GM12878 (cell line): ENCODE measurements around the gene ZMIZ2.

Source experiments
- BACH1 ChIP-seq: fragments of 450-650 bp; IDR thresholded peaks from 2 replicates; pipeline ENCODE4 v1.6.1; 2017; ENCODE audit warnings: mild to moderate bottlenecking, borderline replicate concordance
- HCFC1 ChIP-seq: fragments of 150-350 bp; IDR thresholded peaks from 2 replicates; pipeline ENCODE4 v1.6.1; 2014; ENCODE audit warnings: low read length
- HDAC2 ChIP-seq: fragments of 200-600 bp; sonication (generic); IDR thresholded peaks from 2 replicates; pipeline ENCODE4 v1.6.1; 2017
- JUND ChIP-seq: IDR thresholded peaks from 2 replicates; pipeline ENCODE4 v1.6.1; 2012; ENCODE audit warnings: low read depth, mild to moderate bottlenecking, low read length, improper control_type of control experiment, moderate library complexity
- NRF1 ChIP-seq: conservative IDR thresholded peaks from 2 replicates; pipeline ENCODE4 v1.6.1; 2011; ENCODE audit warnings: mild to moderate bottlenecking, low read depth, low read length, improper control_type of control experiment
- POLR2AphosphoS5 ChIP-seq: IDR thresholded peaks from 2 replicates; pipeline ENCODE4 v1.6.1; 2011; ENCODE audit warnings: mild to moderate bottlenecking, low read length, inconsistent platforms
- SMARCA5 ChIP-seq: fragments of 450-650 bp; IDR thresholded peaks from 2 replicates; pipeline ENCODE4 v1.6.1; 2017; ENCODE audit warnings: mild to moderate bottlenecking
- TF ChIP-seq, protein P1 (sequence below): IDR thresholded peaks from 2 replicates; pipeline ENCODE4 v1.6.1; 2011; ENCODE audit warnings: low read depth, mild to moderate bottlenecking, low read length, moderate library complexity, borderline replicate concordance; ENCODE audit errors: extremely low read depth
- TF ChIP-seq, protein P2 (sequence below), 3 experiments: IDR thresholded peaks in 2 of 3; conservative IDR thresholded peaks in 1 of 3; 2 replicates each; pipeline ENCODE4 v1.5.1; 2011; ENCODE audit warnings: low read depth in 3 of 3, low read length in 3 of 3, mild to moderate bottlenecking in 3 of 3, control low read depth in 2 of 3, moderate library complexity in 2 of 3, inconsistent platforms in 1 of 3, mixed read lengths in 1 of 3; ENCODE audit not compliant: control insufficient read depth in 2 of 3, insufficient read depth in 1 of 3; ENCODE audit errors: extremely low read depth in 1 of 3
- TF ChIP-seq, protein P3 (sequence below): IDR thresholded peaks from 2 replicates; pipeline ENCODE4 v1.6.1; 2012; ENCODE audit warnings: low read depth, low read length, improper control_type of control experiment
- TF ChIP-seq, protein P4 (sequence below): IDR thresholded peaks from 2 replicates; pipeline ENCODE4 v1.6.1; 2012; ENCODE audit warnings: mild to moderate bottlenecking, low read depth, low read length

DNA sequence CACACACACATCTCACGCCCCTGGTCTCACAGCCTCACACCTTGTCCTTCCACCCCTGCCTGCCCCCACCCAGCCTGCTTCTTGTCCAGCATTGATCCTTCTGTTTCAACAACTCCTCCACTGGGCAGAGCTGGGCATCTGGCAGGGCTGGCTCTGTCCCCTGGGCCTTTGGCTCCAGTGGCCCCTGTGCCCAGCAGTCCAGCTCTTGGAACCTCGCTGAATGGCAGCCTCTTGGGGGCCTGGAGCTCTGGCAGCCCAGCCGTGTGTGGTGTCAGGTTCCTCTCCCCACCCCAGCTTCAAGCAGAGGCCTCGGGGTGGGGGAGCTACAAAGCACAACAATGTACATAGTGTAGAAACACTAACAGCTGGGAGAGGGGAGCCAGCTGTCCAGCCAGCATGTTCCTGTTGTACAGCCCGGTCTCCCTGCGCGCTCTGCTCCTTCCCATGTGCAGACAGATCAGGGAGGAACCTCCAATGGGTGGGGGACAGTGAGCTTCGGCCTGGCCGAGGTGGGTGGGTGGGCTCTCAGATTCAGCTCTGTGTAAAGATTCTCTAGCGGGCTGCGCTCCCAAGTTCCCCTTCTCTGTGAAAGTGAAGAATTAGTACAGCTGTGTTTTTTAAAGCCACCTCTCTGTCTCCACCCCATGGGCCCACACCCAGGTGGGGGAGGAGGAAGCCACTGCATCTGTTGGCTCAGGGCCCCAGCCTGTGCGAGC lies 19.4 kb downstream of the ZMIZ2 start:
- TF ChIP-seq, protein P1, sequence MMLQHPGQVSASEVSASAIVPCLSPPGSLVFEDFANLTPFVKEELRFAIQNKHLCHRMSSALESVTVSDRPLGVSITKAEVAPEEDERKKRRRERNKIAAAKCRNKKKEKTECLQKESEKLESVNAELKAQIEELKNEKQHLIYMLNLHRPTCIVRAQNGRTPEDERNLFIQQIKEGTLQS: no peak
- no peak for TF ChIP-seq BACH1
- no peak for TF ChIP-seq HDAC2
- TF ChIP-seq, protein P2, sequence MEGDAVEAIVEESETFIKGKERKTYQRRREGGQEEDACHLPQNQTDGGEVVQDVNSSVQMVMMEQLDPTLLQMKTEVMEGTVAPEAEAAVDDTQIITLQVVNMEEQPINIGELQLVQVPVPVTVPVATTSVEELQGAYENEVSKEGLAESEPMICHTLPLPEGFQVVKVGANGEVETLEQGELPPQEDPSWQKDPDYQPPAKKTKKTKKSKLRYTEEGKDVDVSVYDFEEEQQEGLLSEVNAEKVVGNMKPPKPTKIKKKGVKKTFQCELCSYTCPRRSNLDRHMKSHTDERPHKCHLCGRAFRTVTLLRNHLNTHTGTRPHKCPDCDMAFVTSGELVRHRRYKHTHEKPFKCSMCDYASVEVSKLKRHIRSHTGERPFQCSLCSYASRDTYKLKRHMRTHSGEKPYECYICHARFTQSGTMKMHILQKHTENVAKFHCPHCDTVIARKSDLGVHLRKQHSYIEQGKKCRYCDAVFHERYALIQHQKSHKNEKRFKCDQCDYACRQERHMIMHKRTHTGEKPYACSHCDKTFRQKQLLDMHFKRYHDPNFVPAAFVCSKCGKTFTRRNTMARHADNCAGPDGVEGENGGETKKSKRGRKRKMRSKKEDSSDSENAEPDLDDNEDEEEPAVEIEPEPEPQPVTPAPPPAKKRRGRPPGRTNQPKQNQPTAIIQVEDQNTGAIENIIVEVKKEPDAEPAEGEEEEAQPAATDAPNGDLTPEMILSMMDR (IDR thresholded peaks at IDR 0.05 in 2 of 3, conservative IDR thresholded peaks at IDR 0.05 in 1 of 3; ENCODE audit: control insufficient read depth in 2 of 3, extremely low read depth in 1 of 3, insufficient read depth in 1 of 3, low read depth in 3 of 3, low read length in 3 of 3): no peak
- TF ChIP-seq POLR2AphosphoS5: no peak
- no peak for TF ChIP-seq JUND
- no peak for TF ChIP-seq HCFC1
- no peak for TF ChIP-seq NRF1
- TF ChIP-seq, protein P3, sequence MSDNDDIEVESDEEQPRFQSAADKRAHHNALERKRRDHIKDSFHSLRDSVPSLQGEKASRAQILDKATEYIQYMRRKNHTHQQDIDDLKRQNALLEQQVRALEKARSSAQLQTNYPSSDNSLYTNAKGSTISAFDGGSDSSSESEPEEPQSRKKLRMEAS: no peak
- TF ChIP-seq, protein P4, sequence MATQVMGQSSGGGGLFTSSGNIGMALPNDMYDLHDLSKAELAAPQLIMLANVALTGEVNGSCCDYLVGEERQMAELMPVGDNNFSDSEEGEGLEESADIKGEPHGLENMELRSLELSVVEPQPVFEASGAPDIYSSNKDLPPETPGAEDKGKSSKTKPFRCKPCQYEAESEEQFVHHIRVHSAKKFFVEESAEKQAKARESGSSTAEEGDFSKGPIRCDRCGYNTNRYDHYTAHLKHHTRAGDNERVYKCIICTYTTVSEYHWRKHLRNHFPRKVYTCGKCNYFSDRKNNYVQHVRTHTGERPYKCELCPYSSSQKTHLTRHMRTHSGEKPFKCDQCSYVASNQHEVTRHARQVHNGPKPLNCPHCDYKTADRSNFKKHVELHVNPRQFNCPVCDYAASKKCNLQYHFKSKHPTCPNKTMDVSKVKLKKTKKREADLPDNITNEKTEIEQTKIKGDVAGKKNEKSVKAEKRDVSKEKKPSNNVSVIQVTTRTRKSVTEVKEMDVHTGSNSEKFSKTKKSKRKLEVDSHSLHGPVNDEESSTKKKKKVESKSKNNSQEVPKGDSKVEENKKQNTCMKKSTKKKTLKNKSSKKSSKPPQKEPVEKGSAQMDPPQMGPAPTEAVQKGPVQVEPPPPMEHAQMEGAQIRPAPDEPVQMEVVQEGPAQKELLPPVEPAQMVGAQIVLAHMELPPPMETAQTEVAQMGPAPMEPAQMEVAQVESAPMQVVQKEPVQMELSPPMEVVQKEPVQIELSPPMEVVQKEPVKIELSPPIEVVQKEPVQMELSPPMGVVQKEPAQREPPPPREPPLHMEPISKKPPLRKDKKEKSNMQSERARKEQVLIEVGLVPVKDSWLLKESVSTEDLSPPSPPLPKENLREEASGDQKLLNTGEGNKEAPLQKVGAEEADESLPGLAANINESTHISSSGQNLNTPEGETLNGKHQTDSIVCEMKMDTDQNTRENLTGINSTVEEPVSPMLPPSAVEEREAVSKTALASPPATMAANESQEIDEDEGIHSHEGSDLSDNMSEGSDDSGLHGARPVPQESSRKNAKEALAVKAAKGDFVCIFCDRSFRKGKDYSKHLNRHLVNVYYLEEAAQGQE: no peak
- peak; percentile 49; the same call in 1 of the 2 replicates for TF ChIP-seq SMARCA5
